HEK293 (cell line): ENCODE measurements around the gene CAV1.

Experiments used
- GLI4 ChIP-seq: fragments of 450-650 bp; formaldehyde crosslinking; IDR thresholded peaks from 2 replicates; pipeline ENCODE4 v1.5.1; 2016; ENCODE audit warnings: missing biosample characterization, missing genetic modification characterization
- GLIS2 ChIP-seq: fragments of 450-650 bp; formaldehyde crosslinking; IDR thresholded peaks from 2 replicates; pipeline ENCODE4 v1.5.1; 2016; ENCODE audit warnings: missing biosample characterization, missing genetic modification characterization
- HOXC10 ChIP-seq: sonication (generic); formaldehyde crosslinking; IDR thresholded peaks from 2 replicates; pipeline ENCODE4 v1.8.1; 2023; ENCODE audit warnings: mild to moderate bottlenecking, missing genetic modification reagents
- HOXD13 ChIP-seq: sonication (generic); formaldehyde crosslinking; IDR thresholded peaks from 2 replicates; pipeline ENCODE4 v1.8.0; 2022; ENCODE audit warnings: missing genetic modification reagents, borderline replicate concordance
- INSM2 ChIP-seq: fragments of 450-650 bp; formaldehyde crosslinking; IDR thresholded peaks from 2 replicates; pipeline ENCODE4 v1.5.1; 2016; ENCODE audit warnings: missing biosample characterization, missing genetic modification characterization
- MYNN ChIP-seq: fragments of 450-650 bp; formaldehyde crosslinking; IDR thresholded peaks from 2 replicates; pipeline ENCODE4 v1.5.1; 2016; ENCODE audit warnings: missing biosample characterization, missing genetic modification characterization, borderline replicate concordance
- SCRT2 ChIP-seq: fragments of 450-650 bp; formaldehyde crosslinking; IDR thresholded peaks from 2 replicates; pipeline ENCODE4 v1.5.1; 2016; ENCODE audit warnings: missing biosample characterization, missing genetic modification characterization
- SP2 ChIP-seq: fragments of 450-650 bp; formaldehyde crosslinking; IDR thresholded peaks from 2 replicates; pipeline ENCODE4 v1.5.1; 2016; ENCODE audit warnings: missing biosample characterization, missing genetic modification characterization
- TSHZ1 ChIP-seq: fragments of 450-650 bp; formaldehyde crosslinking; IDR thresholded peaks from 2 replicates; pipeline ENCODE4 v1.5.1; 2016; ENCODE audit warnings: missing biosample characterization, missing genetic modification characterization, borderline replicate concordance
- ZBTB10 ChIP-seq: fragments of 450-650 bp; formaldehyde crosslinking; IDR thresholded peaks from 2 replicates; pipeline ENCODE4 v1.5.1; 2016; ENCODE audit warnings: missing biosample characterization, missing genetic modification characterization
- ZBTB11 ChIP-seq: fragments of 450-650 bp; formaldehyde crosslinking; conservative IDR thresholded peaks from 2 replicates; pipeline ENCODE4 v1.5.1; 2016; ENCODE audit warnings: low read depth, missing biosample characterization, missing genetic modification characterization
- ZBTB7A ChIP-seq: fragments of 450-650 bp; formaldehyde crosslinking; IDR thresholded peaks from 2 replicates; pipeline ENCODE4 v1.5.1; 2016; ENCODE audit warnings: low read depth, missing biosample characterization, missing genetic modification characterization
- ZEB2 ChIP-seq: fragments of 450-650 bp; formaldehyde crosslinking; IDR thresholded peaks from 2 replicates; pipeline ENCODE4 v1.5.1; 2016; ENCODE audit warnings: missing biosample characterization, missing genetic modification characterization
- ZFP37 ChIP-seq: fragments of 450-650 bp; formaldehyde crosslinking; IDR thresholded peaks from 2 replicates; pipeline ENCODE4 v1.5.1; 2016; ENCODE audit warnings: missing biosample characterization, missing genetic modification characterization
- ZNF311 ChIP-seq: fragments of 450-650 bp; formaldehyde crosslinking; IDR thresholded peaks from 2 replicates; pipeline ENCODE4 v1.5.1; 2017; ENCODE audit warnings: missing biosample characterization, missing genetic modification characterization, borderline replicate concordance
- ZNF366 ChIP-seq: fragments of 450-650 bp; formaldehyde crosslinking; conservative IDR thresholded peaks from 2 replicates; pipeline ENCODE4 v1.5.1; 2016; ENCODE audit warnings: missing biosample characterization, missing genetic modification characterization
- ZNF426 ChIP-seq: fragments of 450-650 bp; formaldehyde crosslinking; IDR thresholded peaks from 2 replicates; pipeline ENCODE4 v1.5.1; 2017; ENCODE audit warnings: missing biosample characterization, missing genetic modification characterization, mild to moderate bottlenecking, inconsistent platforms, moderate library complexity
- ZNF501 ChIP-seq: fragments of 450-650 bp; formaldehyde crosslinking; IDR thresholded peaks from 2 replicates; pipeline ENCODE4 v1.5.1; 2016; ENCODE audit warnings: missing biosample characterization, missing genetic modification characterization
- ZNF513 ChIP-seq: fragments of 450-650 bp; IDR thresholded peaks from 2 replicates; pipeline ENCODE4 v1.5.1; 2018; ENCODE audit warnings: missing biosample characterization, missing genetic modification characterization
- ZNF514 ChIP-seq: fragments of 450-650 bp; formaldehyde crosslinking; IDR thresholded peaks from 2 replicates; pipeline ENCODE4 v1.5.1; 2016; ENCODE audit warnings: missing biosample characterization, missing genetic modification characterization
- ZNF670 ChIP-seq: fragments of 450-650 bp; formaldehyde crosslinking; IDR thresholded peaks from 2 replicates; pipeline ENCODE4 v1.5.1; 2016; ENCODE audit warnings: missing biosample characterization, missing genetic modification characterization, low read depth
- ZNF76 ChIP-seq: fragments of 450-650 bp; formaldehyde crosslinking; IDR thresholded peaks from 2 replicates; pipeline ENCODE4; 2016; ENCODE audit warnings: low read depth, missing biosample characterization, missing genetic modification characterization, borderline replicate concordance
- ZNF785 ChIP-seq: fragments of 450-650 bp; formaldehyde crosslinking; IDR thresholded peaks from 2 replicates; pipeline ENCODE4 v1.5.1; 2016; ENCODE audit warnings: missing biosample characterization, missing genetic modification characterization
- ZSCAN4 ChIP-seq: fragments of 450-650 bp; formaldehyde crosslinking; IDR thresholded peaks from 2 replicates; pipeline ENCODE4 v1.5.1; 2017; ENCODE audit warnings: missing biosample characterization, missing genetic modification characterization

The CAV1 gene

GRCh38 chr7:116500078-116500853 lies 24.6 kb upstream of the CAV1 start (continued):
- no peak for TF ChIP-seq ZNF311 (tag by site-specific recombination)
- TF ChIP-seq SCRT2: peak; percentile 71
- TF ChIP-seq MYNN (tag by site-specific recombination): no peak
- no peak for TF ChIP-seq ZNF426 (tag by site-specific recombination)
- TF ChIP-seq INSM2 (tag by site-specific recombination): no peak
- TF ChIP-seq ZNF785: no peak
- 0 out of 2 replicates have a peak, but pooled peaks have one; percentile 58 for TF ChIP-seq SP2 (tag by site-specific recombination)
- no peak for TF ChIP-seq ZBTB10 (tag by site-specific recombination)
- TF ChIP-seq ZNF513 (tag by site-specific recombination): no peak
- no peak for TF ChIP-seq TSHZ1 (tag by site-specific recombination)
- TF ChIP-seq ZNF366: 0 out of 2 replicates have a peak, but pooled peaks have one; percentile 51
- TF ChIP-seq ZNF76 (tag by site-specific recombination): peak; percentile 7; the same call in 1 of the 2 replicates
- TF ChIP-seq ZNF501 (tag by site-specific recombination): peak; percentile 22; the same call in 1 of the 2 replicates
- TF ChIP-seq ZBTB7A (tag by site-specific recombination): no peak; the same call in 1 of the 2 replicates
- TF ChIP-seq ZSCAN4 (tag by site-specific recombination): no peak
- TF ChIP-seq ZNF514 (tag by site-specific recombination): no peak
- TF ChIP-seq GLI4 (tag by site-specific recombination): 0 out of 2 replicates have a peak, but pooled peaks have one; percentile 27
- TF ChIP-seq GLIS2 (tag by site-specific recombination): peak; percentile 28; the same call in 1 of the 2 replicates
- TF ChIP-seq ZEB2: peak; percentile 47
- TF ChIP-seq ZFP37 (tag by site-specific recombination): 0 out of 2 replicates have a peak, but pooled peaks have one; percentile 12
- TF ChIP-seq ZBTB11 (tag by site-specific recombination): 0 out of 2 replicates have a peak, but pooled peaks have one; percentile 13
- TF ChIP-seq HOXD13 (CRISPR knock-in tag): no peak
- no peak for TF ChIP-seq ZNF670 (tag by site-specific recombination)
- no peak for TF ChIP-seq HOXC10 (CRISPR knock-in tag)
